ENCODE results near the gene ECHDC3. TPM values are rescaled to one million over a fixed set of nuclear protein-coding genes. Genes with fewer than 3 reads are reported as not detected.
"Not testable (repeated sequence)": the region's sequence is repeated elsewhere in the genome, so short reads cannot be mapped to it uniquely, and the experiment has no call there.

Gene ECHDC3
- polyA plus RNA-seq, 5 donors, result 10.8 to 15.2 (median 14.4) TPM

DNA sequence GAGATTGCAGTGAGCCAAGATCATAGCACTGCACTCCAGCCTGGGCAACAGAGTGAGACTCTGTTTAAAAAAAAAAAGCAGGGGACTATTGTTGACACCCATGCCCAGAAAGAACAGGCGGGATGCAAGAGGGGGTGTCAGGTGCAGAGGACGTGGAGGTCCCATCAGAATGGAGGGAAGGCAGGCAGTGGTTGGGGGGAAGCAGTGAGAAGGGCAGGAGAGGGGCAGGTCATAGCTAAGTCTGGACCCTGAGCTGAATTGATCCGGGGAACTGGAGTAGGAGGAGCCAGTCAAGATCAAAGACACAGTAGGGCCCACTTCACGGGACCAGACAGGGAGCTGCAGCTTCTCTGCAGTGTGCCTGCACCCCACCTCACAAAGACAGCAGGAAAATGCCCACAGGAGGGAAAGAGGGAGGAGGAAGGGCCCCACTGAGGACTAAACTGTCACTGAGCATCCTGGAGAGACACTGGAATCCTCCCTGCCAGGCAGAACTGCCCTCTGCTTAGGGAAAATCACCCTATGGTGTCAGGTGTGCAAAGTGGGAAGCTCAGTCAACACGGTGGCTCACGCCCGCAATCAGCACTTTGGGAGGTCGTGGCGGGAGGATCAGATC lies 27.3 kb upstream of the ECHDC3 start:
- no peak for DNase-seq

DNA sequence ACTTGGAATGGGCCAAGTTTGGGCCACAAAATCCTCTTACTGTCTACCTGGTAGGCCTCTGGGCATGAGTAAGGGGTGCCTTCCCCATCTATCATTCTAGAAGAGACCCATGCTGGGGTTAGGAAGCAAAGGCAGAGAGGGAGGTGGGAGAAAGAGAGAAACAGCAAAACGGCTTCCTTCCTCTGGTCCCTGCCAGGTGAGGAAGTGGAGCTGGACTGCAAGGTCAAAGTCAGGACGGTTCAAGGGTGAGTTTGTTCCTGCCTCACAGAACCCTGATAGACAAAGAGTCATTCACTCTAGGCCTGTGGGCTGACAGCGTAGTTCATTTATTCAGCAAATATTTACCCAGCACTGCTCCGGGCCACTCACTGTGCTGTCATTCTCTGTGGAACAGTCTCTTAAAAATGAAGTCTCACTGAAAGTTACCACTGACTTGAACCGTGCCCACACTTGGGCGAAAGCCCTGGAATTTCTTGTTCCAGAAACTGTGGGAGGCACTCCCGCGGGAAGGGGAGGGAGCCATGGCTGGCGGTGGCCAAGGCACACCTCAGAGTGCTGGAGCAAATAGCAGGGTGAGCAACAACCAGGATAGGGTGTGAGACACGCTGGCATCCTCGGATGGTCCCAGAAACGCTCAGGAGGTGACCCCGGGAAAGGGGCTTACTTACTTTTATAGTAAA lies 26.2 kb upstream of the ECHDC3 start:
- no peak for DNase-seq

DNA sequence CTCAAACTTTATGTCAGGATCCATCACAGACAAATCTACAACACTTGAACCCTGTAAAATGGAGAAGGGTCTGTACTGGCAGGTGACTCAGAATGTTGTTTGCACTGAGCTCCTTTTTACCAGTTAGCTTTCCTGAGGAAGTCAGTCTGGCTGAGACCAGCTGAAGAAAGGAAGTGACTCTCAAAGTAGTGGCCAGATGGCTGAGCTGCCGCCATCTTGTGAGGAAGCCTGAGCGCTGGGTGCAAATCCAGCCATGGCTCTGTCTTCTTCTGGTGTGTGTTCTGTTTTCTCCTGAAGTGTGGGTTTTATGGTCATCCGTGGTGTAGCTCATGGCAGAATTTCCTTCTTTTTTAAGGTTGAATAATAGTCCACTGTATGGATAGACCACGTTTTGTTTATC lies 25.5 kb upstream of the ECHDC3 start:
- DNase-seq, result no peak

DNA sequence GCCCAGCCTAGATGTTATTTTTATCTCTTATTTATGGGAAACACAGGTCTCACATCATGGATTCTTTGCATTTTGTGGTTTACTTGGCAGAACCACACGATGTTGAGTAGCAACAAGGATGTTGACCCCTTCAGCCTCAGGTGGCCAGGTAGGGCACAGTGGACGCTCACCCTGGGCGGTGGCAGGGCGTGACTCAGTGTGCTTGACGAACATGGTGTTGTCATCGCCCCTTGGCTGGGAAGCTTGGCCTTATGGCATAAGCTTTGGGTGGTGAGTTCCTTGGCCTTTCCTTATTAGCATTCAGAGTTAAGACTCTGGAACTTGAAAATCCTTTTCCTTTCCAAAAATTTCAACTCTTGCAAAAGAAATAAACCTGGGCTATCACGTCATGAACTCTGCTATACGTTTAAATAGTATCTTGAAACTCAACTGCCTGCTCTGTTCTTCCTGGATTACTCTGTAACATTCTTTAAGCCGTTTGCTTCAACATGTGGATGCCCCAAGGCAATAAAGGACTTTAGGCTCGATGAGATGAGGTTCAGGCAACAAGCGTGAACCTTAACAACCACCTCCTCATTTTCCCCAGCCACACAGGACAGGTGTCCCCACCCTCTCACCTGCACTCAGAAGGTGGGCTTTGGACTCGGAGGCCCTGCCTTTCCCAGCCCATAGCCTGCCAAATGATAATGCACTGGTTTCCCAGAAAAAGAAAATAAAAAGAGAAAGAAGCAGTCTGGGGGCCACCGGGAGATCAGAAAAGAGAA lies 22.5 kb upstream of the ECHDC3 start:
- no peak for DNase-seq

DNA sequence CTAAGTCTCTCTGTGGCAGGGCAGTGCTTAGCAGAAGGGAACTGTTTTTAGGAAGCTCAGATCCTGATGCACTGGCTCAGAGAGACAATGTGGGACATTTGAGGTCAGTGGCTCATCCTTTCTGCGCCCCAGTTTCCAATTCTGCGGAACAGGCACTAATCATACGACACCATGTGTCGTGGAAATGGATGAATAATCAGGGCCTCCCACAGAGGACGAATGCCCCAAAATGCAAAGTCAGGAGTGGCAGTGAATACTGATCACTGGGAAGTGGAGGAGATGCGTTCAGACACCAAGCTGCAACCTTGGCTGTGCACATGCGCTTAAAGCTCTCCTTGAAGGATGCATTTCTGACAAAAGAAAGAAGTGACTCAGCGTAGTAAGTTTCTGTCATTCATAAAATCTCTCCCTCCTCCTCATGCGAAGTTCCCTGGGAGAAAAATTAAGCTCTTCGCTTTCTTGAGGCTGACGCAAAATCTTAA lies 21.9 kb upstream of the ECHDC3 start:
- DNase-seq, result no peak

DNA sequence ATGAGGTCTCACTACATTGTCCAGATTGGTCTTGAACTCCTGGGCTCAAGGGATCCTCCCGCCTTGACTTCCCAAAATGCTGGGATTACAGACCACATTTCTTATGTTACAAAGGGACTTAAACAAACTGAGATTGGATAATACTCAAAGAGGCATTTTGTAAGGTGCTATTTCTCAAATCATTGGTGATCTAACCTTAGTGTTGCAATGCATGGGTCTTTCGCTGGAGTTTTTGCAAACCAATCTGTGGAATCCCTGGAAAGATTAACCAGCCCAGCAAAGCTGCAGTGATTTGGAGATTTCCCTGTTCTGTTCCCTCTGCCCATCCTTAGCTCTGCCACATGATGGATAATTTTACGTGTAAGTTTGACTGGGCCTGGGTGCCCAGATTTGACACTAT lies 20.4 kb upstream of the ECHDC3 start:
- no peak for DNase-seq

DNA sequence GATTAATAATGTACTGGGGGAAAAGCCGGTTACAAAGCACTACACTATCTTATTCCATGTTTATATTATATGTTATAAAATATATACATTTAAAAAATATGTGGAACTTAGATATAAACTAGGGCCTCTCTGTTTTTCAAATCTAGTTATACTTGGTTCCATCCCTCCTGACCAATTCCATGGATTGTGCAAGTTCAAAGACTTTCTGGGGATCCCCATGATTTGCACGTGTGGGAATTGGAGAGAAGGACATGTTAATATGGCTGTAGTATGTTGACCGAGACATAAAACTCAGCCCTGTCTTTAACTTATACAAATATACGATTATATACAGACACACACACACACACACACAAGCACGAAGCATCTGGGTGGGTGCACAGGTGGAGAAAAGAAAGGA lies 18.8 kb upstream of the ECHDC3 start:
- no peak for DNase-seq

DNA sequence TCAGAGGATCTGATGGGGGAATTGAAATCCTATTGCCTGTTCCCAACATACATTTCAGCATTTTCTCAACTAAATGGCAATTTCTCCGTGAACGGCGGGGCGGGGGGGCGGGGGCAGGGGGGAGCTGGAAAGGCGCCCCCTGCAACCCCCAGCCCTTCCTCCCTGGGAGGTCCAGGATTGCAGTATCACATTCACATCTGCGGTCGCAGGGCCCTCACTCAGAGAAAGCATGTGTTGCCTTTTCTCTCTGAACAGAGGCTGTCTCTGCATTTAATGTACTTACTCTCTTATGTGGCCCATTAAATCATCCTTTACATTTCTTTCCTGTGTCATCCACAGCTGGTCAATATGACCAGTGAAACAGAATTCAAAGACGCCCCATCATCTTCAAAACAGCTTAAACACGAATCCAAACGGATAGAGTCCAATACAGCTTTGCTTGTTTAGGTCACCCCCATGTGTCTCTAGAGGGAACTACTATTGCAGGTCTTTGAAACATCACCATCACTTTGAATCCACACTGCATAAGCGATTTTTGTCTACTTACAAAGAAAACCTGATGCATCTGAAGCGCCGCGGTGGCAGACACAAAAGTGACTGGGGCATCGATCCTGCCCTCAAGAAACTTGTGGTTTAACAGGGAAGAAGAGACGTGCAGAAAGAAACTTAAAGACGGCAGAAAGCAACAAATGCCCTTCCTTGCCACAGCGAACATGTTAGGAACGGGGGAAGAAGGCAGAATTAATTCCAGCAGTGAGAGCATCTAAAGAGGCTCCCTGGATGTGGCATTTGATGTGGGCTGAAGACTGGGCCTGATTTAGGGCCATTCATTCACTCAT lies 17.0 kb upstream of the ECHDC3 start:
- peak; percentile 28 to 48 for DNase-seq

DNA sequence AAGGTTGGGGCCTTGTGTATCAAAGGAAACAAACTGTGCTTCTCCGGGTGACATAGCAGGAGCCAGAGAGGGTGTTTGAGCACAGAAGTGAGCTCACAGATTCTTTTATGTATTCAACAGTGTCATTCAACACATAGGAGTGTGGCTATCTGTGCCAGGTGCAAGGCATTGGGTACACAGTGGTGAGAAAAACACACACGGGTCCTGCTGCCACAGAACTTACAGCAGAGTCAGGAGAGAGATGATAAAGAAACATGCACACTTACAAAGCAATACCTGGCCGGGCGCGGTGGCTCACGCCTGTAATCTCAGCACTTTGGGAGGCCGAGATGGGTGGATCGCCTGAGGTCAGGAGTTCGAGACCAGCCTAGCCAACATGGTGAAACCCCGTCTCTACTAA lies 16.3 kb upstream of the ECHDC3 start:
- no peak for DNase-seq

DNA sequence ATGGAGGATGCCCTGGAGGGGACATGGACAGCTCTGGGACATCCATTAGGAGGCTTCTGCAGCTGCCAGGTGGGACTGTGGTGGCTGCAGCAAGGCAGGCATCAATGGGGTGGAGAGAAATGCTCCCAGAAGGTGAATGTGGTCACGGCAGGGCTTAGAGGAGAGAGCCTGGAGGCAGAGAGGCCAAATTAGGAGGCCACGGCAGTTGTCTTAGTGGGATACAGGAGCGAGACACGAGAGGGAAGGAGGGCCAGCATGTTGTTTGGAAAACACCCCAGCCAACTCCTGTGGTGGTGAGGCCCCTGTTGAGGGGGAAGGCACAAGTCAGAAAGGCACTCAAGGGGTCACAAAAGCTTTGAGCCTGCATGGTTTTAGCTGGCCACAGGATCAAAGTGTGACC lies 14.6 kb upstream of the ECHDC3 start:
- DNase-seq, result no peak

DNA sequence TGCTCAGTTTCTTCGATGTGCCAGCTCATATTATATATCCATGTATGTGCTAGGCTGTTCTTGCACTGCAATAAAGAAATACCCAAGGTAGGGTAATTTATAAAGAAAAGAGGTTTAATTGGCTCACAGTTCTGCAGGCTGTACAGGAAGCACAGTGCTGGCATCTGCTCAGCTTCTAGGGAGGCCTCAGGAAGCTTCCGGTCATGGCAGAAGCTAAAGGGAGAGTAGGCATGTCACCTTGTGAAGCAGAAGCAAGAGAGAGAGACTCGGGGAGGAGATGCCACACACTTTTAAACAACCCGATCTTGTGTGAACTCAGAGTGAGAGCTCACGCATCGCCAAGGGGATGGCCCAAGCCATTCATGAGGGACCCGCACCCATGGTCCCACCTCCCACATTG lies 13.8 kb upstream of the ECHDC3 start:
- DNase-seq, result no peak

DNA sequence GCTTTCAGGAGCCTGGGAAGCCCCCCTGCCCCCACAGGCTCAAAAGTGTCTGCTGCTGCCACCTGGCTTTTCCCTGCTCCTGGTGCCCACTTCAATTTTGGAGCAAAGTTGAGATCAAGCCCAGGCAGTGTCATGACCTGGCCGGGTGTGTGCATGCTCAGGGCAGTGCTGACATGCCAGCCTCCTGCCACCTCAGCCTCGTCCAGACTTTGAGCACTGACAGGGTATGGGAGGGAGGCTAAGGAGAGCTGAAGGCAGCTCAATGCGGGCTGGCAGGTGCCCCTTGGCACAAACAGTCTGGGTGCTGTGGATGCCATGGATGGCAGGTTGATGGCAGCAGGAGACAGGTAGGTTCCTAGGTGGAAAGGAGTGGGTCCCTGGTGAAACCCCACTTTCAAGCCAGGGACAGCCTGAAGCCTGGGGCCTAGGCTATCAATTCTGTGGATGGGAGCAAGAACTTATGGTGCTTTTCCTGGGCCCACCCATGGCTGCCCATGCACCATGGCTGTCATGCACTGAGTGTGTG lies 12.3 kb upstream of the ECHDC3 start:
- no peak for DNase-seq

DNA sequence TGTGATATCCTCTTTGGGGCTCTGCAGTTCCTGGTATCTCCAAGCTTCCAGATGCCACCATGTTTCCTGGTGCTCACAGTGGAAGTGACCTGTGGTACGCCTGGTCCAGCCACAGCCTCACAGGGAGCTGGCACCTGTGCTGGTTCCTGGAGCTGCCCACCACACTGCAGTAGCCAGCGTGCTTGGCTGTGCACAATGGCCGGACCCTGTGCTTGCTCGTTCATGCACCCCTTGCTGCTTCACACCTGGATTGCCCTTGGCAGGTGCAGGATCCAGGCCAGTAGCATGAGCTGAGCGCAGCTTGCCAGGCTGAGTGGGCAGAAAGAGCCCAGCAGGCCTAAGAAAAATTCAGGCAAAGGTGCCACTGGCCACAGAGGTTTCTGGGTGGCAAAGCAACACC lies 11.4 kb upstream of the ECHDC3 start:
- no peak for DNase-seq

DNA sequence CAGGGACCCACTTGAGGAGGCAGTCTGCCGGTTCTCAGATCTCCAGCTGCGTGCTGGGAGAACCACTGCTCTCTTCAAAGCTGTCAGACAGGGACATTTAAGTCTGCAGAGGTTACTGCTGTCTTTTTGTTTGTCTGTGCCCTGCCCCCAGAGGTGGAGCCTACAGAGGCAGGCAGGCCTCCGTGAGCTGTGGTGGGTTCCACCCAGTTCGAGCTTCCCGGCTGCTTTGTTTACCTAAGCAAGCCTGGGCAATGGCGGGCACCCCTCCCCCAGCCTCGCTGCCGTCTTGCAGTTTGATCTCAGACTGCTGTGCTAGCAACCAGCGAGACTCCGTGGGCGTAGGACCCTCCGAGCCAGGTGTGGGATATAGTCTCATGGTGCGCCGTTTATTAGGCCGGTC lies 5.4 kb upstream of the ECHDC3 start:
- not testable (repeated sequence) for DNase-seq

DNA sequence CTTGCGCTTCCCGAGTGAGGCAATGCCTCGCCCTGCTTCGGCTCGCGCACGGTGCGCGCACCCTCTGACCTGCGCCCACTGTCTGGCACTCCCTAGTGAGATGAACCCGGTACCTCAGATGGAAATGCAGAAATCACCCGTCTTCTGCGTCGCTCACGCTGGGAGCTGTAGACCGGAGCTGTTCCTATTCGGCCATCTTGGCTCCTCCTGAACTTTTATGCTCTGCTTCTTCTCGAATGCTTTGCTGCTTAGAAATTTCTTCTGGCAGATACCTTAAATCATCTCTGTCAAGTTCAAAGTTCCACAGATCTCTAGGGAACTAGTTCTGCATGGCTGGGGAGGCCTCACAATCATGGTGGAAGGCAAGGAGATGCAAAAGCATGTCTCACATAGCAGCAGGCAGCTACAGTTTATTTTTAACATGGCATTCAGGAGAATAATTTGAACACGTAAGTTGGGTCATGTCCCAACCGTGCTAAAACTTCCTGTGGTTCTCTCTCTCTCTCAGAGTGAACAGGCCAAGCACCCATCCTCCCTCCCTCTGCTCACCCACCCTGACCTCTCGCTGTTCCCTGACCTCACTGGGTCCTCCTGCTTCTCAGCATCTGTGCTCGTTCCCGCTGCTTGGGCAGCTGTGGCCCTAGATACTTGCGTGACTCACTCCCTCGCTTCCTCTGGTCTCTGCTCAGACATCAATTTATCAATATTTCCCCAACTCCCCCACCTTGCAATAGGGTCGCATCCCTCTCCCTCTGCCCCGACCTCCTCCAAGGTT lies 4.7 kb upstream of the ECHDC3 start:
- not testable (repeated sequence) for DNase-seq

DNA sequence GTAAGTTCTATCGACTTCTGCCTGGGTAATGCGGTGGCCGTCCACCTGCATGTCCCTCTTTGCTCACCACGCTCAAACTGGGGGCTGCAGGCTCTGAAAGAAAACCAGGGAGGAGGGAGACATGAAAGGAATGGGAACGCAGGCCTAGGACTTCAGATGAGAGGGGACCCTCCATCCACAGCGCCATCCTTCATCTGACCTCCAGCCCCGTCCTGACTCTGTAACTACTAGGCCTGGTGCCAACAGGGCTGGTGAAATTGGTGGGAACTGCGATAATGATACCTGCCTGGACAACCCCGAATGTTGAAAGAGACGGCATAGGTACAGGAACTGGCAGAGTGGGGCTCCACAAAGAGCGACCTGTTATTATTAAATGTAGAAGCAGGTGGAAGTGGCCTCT lies 1.3 kb upstream of the ECHDC3 start:
- DNase-seq, result no peak

DNA sequence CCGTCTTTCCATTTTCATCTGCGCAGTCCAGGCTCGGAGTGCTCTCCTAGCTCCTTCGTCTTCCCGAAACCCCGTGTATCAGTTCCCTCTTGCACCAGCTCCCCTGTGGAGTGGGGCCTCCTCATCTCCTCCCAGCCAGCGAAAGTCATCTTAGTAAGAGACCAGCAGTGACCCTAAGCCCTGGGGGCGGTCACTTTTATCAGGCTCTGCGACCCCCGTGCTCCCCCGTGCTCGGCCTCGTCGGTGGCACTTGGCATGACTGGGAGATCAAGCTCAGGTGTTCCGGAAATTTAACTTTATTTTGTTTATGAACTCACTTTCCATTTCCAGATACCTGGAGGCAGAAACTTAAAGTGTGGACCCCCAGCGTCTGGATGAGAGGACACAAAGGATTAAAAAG lies 574 bp upstream of the ECHDC3 start:
- DNase-seq, result no peak

DNA sequence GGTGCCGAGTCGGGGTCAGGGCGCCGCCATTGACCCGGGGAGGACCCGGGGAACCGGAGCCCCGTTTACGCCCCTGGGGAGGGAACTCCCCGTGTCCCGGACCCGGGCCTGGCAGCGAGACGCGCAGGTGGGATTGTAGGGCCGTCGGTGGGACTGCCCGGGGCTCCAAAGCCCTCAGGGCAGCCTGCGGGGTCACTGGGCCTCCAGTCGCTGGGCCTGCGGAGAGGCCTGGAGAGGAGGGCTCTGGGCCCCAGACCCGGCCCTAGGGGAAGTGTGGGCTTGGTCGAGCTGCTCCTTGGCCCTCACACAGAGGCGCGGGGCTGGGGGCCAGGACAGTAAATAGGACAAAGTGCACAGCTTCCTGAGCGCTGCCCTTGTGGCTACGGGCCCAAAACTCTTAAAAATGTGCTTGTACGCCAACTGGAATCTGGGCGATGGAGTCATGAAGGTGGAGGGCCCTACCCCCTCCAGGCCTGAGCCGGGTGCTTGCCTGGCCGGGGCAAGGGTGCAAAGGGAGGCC lies 657 bp downstream of the ECHDC3 start:
- peak in 1 of 2 donors; percentile 13 for DNase-seq

DNA sequence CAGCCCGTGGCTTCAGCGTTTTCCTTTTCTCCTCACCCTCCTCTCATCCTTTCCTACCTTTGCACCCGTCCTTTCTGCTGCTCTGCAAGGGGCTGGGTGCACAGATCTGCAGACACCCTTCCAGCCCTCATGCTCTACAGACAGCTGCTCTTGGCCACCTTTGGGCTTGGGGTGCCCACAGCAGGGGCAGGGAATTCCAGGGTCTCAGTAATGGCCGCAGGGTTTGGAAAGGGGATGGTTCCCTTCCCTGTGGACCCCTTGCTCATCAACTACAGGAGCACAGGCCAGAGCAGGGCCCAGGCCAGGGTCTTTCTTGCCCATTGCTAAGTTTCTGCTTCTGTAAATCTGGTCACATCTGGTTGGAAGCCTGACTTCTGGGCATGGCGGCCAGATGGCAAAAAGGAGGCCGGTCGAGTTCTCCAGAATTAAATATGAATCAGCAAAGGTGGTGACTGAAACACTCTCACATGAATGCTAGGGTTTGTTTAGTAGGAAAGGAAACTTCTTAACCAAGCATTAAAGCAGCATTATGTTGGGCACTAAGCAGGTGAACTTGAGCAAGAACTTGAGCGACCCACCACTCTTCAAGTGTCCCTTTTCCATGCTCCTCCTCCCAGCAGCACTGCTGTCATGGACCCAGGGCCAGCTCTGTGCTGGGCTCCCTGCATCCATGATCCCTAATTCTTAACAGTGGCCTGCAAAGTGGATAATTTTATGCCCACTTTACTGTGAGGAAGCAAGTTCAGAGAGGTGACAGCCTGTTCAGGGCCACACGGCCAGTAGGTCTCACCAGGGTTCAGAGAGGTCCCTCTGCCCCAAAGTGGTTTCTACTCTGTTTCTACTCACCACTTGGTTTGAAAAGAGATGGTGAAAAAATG lies 1.5 kb downstream of the ECHDC3 start:
- DNase-seq, result no peak

DNA sequence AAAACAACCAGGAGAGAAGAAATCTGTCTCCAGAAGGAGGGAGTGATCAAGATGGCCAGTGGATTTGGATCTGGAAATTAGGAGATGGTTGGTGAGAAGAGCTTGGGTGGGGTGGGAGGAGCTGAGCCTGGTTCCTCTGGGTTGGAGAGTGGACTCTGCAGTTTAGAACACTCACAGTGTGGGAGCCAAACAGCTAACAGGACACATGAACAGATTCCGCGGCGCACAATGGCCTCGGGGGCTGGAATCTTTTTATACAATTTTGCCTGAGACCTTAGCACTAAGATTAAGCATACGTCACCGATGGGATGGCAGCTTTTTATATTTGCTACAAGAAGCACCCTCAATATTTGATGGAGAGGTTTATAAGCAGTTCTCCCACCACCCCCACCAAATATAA lies 2.9 kb downstream of the ECHDC3 start:
- no peak for DNase-seq

Measured in right lung (tissue), 5 donors.